GM18498 (cell line): ENCODE data around the gene SERPINB6.
"Not testable (repeated sequence)": the region's sequence is repeated elsewhere in the genome, so short reads cannot be mapped to it uniquely, and the experiment has no call there.

Experiments
- ATAC-seq: cut with Tn5 transposase; IDR thresholded peaks from one replicate; pipeline ENCODE4 v1.9.1; 2021; ENCODE audit warnings: mild to moderate bottlenecking, moderate library complexity; ENCODE audit not compliant: unreplicated experiment

SERPINB6 gene

DNA sequence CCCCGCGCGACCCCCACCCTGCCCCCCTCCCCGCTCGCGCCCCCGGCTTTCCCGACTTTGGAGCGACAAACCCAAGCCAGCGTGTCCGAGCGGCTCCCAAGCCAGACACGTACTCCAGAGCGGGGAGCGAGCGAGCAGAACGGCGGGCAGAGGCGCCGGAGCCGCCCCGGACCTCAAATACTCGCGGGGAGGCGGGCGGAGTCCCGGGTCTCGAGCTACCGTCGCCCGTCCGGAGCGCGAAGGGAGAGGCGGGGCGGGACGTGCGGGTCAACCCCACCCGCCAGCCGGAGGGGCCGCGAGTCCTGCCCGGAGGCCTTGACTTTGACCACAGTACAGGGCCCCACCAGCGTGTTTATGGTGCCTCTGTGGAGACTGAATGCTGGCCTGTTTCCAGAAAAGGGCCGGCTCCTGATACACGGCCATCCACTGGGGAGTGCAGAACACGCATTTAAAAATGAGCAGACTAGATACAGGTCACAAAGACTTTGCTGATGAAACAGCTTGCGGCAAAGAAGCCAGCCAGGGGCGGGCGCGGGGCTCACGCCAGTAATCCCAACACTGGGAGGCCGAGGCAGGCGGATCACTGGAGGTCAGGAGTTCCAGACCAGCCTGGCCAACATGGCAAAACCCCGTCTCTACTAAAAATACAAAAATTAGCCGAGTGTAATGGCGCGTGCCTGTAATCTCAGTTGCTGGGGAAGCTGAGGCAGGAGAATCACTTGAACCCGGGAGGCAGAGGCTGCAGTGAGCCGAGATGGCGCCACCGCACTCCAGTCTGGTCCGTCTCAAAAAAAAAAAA is at the start of gene SERPINB6:
Gene SERPINB6 (minus strand): TSS at position 148 of the 799 bp plus-strand sequence. CDS start 12,235 bp downstream, outside the sequence.
- ATAC-seq = no peak

DNA sequence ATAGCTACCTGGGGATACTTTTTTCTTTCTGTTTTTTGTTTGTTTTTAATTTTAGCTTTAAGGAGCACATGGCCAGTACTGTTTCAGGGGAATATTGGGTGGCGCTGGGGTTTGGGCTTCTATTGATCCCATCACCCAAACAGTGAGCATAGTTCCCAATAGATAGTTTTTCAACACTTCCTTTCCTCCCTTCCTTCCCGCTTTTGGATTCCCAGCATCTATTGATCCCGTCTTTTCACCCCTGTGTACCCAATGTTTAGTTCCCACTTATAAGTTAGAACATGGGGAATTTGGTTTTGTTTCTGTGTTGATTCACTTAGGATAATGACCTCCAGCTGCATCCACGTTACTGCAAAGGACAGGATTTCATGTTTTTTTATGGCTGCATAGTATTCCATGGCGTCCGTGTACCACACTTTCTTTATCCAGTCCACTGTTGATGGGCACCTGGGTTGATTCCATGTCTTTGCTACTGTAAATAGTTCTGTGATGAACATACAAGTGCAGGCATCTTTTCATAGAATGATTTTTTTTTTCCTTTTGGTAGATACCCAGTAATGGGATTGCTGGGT is 48.5 kb upstream of the SERPINB6 start:
- ATAC-seq = no peak

DNA sequence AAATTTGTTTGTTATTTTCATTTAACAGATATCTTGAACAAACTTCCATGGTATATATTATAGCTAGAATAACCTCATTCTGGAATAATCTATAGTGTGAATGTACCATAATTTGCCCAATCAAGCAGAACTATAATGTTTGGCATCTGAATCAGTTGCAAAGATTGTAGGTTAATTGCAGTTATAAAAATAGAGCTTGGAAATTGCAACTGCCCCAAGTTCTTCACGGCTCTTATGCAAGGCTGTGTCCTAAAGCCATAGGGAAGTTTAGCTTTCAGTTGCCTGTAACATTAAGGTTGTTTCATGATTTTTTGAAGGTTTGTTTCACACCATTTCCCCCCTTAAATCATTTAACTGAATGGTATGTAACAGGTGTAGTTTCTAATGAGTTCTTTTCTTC is 47.7 kb upstream of the SERPINB6 start:
- no peak for ATAC-seq

DNA sequence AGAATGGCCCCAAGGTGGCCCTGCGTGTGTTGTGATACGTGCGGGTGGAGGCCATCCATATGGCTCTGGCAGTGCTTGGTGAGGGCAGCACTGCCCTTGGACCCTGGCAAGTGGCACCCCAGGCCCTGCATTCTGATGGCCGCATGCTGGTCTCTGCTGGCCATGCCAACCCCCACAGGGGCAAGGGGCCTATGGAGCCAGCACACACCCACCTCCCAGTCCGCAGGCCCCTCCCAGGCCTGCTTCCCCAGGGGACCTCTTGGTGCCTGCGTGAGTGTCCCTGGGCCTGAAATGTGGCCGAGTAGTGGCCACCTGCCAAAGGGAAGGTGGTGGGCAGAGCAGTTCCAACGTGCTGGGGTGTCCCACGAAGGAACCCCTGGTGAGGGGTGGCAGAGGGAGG is 45.9 kb upstream of the SERPINB6 start:
- no peak for ATAC-seq

DNA sequence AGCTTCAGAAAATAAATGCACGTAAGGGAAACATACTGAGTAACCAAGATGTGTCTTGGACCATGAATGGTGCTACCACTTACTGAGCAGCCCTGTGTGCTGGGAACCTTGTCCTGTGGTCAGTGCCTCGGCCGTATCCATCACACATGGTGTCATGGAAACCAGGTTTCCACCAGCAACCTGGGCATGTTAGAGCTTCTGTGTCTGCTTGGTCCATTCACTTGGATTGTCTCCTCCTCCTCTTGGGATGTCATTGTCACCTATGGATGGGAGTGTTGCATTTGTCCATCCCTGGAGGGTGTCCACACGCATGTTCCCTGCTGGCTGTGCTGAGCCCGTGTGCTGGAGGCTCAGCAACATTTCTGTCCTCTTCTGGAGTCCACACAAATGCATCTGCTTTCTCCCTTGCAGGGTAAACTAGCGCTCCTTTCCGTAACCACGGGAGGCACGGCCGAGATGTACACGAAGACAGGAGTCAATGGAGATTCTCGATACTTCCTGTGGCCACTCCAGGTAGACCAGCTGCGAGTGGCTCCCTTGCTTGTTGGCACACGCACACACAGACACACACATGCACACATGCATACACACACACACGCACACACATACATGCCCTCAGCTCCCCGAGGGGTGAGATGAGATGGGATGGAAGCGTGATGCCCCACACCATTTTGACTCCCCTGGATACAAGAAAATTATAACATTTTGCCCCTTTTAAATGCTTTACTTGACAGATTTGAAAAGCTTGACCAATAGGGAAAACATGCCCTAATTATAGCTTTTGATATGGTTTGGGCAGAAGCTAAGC is 45.3 kb upstream of the SERPINB6 start:
- ATAC-seq = no peak

DNA sequence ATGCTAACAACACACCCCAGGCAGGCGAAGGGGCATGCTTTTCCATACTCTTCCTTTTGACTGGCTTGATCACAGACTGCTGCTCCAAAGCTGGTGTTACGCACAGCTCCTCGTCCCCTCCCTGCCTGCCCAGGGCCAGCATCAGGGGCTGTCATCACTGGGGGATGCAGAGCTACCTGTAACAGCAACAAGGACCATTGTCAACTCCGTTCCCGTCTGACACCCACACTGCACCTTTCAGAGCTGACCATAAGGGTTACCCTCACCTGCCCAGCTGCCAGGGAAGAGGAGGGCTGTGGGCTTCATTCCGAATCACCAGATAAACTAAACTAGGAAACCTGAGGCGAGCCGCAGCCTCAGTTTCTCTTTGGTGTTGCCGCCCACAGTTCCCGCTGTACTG is 43.8 kb upstream of the SERPINB6 start:
- no peak for ATAC-seq

DNA sequence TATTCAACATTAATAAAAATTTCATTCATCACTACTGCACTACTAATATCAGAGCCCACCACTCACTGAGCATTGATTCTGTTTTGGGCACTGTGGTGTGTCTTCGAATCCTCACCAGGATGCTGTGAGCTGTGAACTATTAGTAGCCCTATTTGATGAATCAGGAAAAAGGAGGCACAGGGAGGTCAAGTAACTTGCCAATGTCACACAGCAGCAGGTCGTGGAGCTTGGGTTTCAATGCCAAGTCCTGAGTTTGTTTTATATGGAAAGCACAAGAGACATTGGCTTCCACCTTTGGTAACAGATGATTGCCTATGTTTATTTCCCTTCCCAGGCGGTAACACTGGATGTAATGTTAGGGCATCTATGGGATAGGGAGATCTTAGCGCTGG is 43.3 kb upstream of the SERPINB6 start:
- no peak for ATAC-seq

DNA sequence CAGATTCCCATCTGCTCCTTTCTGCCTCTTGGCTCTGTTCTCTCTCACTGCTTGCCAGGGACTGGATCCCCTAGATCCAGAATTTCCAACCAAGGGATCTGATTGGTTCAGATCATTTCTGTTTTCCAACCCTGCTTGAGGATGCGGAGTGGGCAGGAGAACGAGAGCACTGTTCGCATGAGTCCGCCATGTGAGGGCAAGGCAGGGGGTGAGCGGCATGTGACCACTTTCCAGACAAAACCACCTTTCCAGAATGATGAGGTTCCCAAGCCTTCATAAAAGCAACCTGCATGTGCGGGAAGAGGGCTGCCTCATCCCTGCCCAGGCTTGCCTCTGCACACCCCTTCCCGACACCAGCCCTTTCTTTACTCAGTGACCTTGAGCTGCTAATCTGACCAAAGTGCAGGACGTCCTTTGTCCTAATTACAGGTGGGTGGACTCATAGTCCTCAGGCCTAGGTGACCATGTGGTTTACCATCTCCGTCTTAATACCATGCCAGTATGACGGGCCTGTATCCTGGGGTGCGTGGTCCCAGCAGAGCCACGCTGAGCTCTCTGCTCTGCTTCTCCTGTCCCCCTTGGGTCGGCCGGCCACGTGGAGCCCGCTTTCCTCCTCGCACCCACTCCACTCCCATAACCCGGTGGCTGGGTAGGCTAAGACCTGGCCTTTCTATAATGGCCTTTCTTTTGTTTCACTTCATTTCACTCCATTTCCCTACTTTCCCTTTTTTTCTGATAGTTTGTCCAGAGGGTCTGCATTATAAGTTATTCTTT is 42.7 kb upstream of the SERPINB6 start:
- no peak for ATAC-seq

DNA sequence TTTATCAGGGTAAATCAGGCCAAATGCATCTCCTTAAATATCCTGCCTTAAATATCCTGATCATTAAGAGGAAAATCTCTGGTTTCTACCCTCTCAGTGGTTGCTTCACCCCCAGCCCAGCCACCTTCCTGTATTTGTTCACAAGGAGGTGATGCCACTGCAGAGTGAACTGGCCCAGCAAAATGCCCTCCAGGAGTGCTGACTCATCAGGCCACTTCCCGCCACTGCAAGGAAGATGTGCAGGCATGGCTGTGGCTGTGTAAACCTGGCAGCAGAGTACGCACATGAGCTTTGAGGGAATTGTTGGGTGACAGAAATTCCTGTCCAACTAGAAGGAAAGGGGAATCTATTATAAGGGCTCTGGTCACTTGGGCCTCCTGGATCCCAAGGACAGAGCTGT is 42.1 kb upstream of the SERPINB6 start:
- no peak for ATAC-seq

DNA sequence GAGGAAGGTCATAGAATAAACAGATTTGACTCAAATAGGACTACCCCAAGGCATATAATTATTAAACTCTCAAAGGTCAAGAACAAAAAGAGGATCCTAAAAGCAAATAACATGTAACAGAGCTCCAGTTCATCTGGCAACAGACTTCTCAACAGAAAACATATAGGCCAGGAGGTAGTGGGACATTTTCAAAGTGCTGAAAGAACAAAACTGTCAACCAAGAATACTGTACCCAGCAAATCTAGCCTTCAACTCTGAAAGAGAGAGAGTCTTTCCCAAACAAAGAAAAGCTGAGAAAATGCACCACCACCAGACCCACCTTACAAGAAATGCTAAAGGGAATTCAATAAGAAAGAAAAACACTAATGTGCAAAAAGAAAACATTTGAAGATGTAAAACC is 40.2 kb upstream of the SERPINB6 start:
- no peak for ATAC-seq

DNA sequence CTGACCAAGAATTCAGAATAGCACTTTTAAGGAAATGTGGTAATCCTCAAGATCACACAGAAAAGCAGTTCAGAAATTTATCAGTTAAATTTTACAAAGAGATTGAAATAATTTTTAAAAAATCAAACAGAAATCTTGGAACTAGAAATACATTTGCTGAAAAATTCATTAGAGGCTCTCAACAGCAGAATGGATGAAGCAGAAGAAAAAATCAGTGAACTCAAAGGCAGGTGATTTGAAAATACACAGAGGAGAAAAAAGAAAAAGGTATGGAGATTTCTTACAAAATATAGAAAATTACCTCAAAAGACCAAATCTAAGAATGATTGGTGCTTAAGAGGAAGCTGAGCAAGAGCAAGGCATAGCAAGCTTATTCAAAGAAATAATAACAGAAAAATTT is 39.8 kb upstream of the SERPINB6 start:
- ATAC-seq = no peak

DNA sequence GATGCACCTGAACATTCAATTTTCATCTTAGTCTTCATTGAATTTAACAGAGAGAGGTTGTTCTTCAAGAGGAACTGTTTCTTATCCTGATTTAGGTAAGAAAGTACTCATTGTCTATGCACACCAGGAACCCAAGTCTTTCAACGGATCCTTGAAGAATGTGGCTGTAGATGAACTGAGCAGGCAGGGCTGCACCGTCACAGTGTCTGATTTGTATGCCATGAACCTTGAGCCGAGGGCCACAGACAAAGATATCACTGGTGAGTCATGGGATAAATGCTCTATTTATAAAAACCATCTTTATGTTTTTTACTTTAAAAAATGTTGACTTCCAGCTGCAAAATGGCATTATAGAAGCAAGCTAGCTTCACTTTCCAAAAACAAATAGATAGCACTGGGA is 38.6 kb upstream of the SERPINB6 start:
- ATAC-seq = no peak

DNA sequence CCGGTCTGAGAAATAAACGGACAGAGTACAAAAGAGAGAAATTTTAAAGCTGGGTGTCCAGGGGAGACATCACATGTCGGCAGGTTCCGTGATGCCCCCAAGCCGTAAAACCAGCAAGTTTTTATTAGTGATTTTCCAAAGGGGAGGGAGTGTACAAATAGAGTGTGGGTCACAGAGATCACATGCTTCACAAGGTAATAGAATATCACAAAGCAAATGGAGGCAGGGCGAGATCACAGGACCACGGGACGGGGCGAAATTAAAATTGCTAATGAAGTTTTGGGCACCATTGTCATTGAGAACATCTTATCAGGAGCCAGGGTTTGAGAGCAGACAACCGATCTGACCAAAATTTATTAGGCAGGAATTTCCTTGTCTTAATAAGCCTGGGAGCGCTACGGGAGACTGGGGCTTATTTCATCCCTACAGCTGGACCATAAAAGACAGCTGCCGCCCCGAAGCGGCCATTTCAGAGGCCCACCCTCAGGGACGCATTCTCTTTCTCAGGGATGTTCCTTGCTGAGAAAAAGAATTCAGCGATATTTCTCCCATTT is 37.4 kb upstream of the SERPINB6 start:
- ATAC-seq = not testable (repeated sequence)

DNA sequence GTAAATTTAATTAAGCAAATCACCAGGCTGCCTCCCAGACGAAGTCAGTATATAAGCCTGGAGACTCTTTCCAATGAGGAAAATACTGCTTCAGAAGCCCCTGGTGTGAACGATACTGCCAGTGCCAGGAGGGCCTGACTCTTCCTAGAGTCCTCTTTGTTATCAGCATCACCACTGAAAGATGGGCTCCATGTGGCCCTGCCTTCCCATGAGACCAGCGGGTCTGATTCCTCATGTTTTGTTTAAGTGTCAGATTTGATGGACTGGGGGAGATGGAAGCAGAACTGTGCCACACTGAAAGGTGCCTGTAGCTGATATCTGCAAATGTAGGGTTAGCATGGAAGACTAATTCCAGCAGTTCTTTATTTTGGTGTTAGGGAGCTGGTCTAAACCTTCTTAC is 36.2 kb upstream of the SERPINB6 start:
- no peak for ATAC-seq

DNA sequence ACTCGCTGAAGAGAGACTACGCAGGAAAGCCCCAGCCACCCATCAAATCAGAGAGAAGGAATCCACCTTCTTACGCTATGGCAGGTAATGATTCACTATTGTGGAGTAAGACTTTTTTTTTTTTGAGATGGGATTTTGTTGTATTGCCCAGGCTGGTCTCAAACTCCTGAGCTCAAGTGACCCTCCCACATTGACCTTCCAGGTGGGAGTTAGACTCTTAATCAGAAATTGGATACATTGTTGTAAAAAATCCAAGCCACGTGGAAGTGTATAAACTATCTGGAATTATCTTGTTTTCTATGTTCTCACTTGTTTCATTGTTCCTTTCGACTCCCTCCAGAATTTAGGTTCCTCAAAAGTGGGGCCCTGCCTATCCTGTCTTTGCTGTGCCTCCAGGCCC is 35.1 kb upstream of the SERPINB6 start:
- ATAC-seq = no peak

DNA sequence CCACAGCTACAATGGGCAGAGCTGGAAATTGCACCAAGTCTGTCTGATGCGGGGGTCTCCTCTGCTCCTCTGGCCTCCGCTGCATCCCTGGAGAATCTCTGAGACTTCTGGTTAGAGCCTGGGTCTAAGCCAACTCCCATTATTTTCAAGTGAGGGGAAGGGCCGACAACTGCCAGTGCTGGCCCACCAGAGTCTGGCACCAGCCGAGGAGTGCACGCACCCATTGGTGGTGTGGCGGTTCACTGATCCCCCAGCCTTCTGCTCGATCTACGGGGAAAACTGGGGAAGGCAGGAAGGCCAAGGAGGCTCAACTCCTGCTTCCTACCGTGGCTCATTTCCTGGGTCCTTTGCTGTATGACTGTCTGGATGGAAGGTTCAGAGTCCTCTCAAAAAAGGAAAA is 34.5 kb upstream of the SERPINB6 start:
- ATAC-seq = no peak

DNA sequence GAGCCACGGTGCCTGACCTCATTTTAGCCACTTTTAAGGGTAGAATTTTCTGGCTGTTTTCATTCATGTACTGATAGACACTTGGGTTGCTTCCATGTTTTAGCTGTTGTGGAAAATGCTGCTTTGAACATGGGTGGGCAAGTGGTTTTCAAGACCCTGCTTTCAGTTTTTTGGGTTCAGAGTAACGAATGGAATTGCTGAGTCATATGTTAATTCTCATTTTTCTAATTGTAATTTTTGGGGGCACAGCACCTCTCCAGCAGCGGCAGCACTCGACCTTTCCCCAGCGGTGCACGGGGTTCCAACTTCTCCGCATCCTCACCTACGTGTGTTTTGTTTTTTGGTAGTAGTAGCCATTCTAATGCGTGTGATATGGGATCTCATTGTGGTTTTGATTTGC is 33.7 kb upstream of the SERPINB6 start:
- no peak for ATAC-seq

DNA sequence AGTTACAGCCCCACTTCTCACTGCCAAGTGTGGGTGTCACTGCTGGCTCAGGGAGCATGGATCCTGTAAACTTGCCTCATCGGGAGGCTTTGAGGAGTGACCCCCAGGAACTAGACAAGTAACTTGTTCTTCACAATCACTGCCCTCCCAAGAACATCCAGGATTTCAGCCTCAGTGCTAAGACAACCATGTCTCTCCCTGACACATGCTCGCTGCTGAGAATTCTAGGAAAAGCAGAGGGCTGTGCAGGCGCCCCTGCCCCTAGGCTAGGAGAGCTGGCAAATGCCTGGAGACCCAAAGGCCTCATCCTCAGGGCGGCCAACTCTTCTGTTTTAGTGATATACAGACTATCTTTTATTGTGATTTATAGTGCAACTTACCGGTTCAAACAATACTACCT is 31.9 kb upstream of the SERPINB6 start:
- ATAC-seq = not testable (repeated sequence)

DNA sequence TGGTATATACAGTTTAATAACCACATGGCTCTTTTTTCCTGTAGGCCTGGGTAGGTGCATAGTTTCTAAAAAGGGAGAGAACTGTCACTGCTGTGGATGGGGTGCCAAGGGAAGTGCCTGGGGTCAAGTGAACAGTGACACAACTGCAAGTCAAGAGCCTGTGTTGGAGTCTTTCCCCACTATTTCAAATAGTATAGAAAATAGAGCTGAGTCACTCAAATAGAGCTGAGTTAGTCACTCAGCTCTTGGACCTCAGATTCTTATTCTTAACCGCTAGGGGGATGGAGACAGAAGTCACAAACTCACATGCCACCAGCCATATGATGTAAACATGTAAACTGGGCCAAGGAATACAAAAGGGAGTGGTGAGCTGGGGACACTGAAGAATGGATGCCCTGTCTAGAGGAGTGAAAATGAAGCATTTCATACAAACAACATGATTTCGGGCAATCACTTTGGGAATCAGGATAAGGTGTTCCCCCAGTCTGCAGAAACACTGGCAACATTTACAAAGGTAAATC is 30.5 kb upstream of the SERPINB6 start:
- ATAC-seq = no peak

DNA sequence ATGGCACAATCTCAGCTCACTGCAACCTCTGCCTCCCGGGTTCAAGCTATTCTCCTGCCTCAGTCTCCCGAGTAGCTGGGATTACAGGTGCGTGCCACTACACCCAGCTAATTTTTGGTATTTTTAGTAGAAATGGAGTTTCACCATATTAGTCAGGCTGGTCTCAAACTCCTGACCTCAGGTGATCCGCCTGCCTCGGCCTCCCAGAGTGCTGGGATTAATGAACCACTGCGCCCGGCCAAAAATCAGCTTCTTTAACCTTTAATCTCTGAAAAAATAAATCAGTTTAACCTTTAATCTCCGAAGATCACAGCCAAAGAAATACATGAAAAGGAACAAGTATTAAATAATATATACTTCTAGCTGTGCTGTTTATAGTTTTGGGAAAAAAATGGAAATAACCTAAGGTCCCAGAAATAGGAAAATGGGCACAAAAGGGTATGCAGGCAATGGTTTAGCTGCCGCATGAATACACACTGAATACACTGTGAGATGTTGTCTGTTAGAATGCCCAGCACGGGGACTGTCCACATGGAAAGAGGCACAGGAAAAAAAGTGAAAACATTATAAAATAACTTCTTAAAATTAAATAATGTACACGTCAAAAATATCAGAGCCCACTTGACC is 29.9 kb upstream of the SERPINB6 start:
- ATAC-seq = no peak
